IPS-20b (cell line): Measurements from ENCODE around the gene AGMAT.

ENCODE experiments used
- H3K27ac ChIP-seq: one replicate; pipeline ENCODE4 v1.5.1; 2013; ENCODE audit warnings: low read length
- H3K27me3 ChIP-seq: 2 replicates; pipeline ENCODE4 v1.6.1; 2013; ENCODE audit warnings: mild to moderate bottlenecking, low read length, inconsistent platforms; ENCODE audit not compliant: insufficient read depth
- H3K36me3 ChIP-seq: 2 replicates; pipeline ENCODE4 v1.6.1; 2013; ENCODE audit warnings: low read depth, mild to moderate bottlenecking, inconsistent platforms, low read length, moderate library complexity; ENCODE audit not compliant: insufficient read depth
- H3K4me1 ChIP-seq: 2 replicates; pipeline ENCODE4 v1.6.1; 2013; ENCODE audit warnings: mild to moderate bottlenecking, control low read depth, inconsistent platforms, low read length, moderate library complexity; ENCODE audit not compliant: insufficient read depth
- H3K4me3 ChIP-seq: 2 replicates; pipeline ENCODE4 v1.5.1; 2013; ENCODE audit warnings: mild to moderate bottlenecking, low read length, inconsistent platforms
- H3K9ac ChIP-seq: 2 replicates; pipeline ENCODE4 v1.6.1; 2013; ENCODE audit warnings: low read depth, mild to moderate bottlenecking, inconsistent platforms, low read length, moderate library complexity
- H3K9me3 ChIP-seq: 2 replicates; pipeline ENCODE4 v1.6.1; 2013; ENCODE audit warnings: mild to moderate bottlenecking, low read depth, low read length, inconsistent platforms; ENCODE audit not compliant: insufficient read depth

AGMAT gene, protein sequence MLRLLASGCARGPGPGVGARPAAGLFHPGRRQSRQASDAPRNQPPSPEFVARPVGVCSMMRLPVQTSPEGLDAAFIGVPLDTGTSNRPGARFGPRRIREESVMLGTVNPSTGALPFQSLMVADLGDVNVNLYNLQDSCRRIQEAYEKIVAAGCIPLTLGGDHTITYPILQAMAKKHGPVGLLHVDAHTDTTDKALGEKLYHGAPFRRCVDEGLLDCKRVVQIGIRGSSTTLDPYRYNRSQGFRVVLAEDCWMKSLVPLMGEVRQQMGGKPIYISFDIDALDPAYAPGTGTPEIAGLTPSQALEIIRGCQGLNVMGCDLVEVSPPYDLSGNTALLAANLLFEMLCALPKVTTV

DNA sequence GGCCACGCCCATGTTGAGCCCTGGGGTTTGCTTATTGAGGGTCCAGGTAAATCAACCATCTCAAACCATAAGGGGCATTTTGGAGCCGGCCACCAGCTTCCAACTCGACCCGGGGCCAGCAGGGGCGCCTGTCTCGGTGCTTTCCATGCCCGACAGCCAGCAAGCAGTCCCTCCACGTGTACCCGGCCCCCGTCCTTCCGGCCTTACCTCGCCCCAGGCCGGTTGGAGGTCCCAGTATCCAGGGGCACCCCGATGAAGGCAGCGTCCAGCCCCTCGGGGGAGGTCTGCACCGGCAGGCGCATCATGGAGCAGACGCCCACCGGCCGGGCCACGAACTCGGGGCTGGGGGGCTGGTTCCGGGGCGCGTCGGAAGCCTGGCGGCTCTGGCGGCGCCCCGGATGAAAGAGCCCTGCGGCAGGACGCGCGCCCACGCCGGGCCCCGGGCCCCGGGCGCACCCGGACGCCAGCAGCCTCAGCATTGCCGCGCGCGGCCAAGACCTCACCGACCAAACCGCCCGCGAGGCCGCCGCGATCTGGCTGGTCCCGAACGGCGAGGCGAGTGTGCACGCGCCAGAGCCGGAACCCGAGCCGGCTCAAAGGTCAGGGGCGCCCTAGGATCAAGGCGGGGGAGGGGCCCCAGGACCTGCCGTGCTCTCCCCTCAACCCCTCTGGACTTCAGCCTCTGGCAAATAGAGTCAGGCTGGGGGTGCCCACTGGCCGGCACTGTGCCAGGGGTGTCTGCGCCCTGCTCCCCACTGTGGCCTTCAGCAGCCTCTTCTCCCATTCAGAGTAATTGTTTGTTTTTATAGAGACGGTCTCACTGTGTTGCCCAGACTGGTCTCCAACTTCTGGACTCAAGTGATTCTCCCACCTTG lies at the start of gene AGMAT:
Gene AGMAT, minus strand, starts transcription at position 563 of the 875 bp plus-strand sequence. Its CDS starts 84 bp downstream, at position 479.
- no peaks in the 10 kb centered on the region for H3K36me3 ChIP-seq
- H3K9me3 ChIP-seq: no peaks in the 10 kb centered on the region
- H3K9ac ChIP-seq: peak within 1 kb of the TSS; percentile 79; the same call in 1 of the 2 replicates
- no peak within 1 kb of the TSS for H3K27ac ChIP-seq
- peak within 1 kb of the TSS; percentile 72 for H3K4me3 ChIP-seq
- H3K27me3 ChIP-seq: no peaks in the 10 kb centered on the region
- no peaks in the 10 kb centered on the region for H3K4me1 ChIP-seq

DNA sequence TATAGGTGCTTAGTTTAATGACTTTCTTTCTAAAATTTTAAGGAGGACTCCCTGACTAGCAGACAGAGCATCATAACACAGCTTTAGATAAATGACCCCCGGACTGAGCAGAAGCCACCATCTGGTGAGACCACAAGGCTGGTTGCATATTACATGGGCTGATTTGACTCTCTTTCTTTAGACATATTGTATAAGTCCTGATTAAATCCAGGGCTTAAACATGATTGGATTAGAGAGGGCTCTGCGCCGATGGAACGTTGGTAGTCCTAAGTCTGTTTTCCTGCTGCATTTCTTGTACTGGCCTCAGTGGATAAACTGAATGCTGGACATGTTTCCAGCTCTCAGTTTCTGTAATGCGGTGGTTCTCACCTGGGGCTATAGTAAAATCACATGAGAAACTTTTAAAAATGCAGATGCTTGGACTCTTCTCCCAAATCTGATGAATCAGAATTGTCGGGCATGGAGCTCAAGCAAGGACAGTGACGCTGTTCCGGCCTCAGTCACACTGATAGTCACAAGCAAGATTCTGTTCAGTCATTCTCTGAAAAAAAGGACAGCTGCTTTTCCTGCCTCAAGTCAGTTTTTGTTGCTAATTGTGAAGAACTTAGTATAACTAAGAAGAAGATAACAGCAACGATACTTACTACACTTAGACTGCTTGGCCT lies 49.0 kb upstream of the AGMAT start:
- Histone ChIP-seq H3K9me3 (no peaks in the 10 kb centered on the region), H3K9ac (no peak overlapping the region), H3K4me3 (no peak overlapping the region), H3K27ac (no peak overlapping the region), H3K4me1 (no peaks in the 10 kb centered on the region), H3K36me3 (peaks cover 93% of the 10 kb centered on the region), H3K27me3 (no peaks in the 10 kb centered on the region)

DNA sequence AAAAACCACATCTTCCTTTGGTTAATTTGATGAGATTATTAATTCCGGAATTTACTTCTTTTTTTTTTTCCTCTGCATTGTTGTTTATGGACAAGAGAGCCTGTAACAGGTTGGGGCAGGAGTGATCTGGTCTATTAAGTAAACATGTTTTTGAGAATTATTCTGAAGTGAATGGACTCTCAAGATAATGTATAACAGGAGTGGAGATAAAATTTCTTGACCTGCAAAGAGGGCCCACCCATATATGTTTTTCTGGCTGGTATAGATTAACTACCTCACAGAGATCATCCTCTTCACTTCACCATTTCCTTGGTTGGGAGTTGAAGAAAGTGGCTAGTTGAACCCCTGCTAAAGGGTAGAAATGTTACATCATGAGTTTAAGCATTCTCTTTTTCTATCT lies 43.2 kb upstream of the AGMAT start:
- Histone ChIP-seq H3K27ac (no peak overlapping the region), H3K36me3 (peaks cover 63% of the 10 kb centered on the region), H3K9ac (no peak overlapping the region)

DNA sequence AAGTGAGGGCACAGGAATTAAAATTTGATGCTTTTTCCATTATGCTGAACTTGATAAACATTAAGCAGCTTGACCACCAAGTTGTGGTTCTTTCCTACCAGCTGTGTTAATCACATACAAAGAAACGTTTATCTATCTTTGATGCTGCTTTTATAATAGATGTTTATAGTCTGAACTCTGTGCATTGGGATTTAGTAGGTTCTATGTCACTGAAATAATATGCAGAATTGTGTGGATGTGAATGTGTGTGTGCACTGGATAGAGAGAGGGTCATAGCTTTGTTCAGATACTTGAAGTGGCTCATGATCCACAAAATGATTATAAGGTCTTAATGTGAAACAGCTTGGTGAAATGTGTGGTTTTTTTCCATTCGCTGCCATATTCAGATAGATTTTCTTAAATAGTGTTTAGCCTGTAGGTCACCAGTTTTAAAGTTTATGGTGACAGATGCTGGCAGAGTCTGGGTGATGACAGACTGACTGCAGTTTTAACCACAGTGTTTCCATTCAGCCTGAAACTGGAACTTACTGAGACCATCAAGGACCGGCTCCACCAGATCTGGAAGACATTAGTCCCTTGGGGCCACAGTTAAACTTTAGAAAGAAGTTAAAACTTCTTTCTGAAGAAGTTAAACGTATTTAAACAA lies 42.6 kb upstream of the AGMAT start:
- Histone ChIP-seq H3K36me3 (peaks cover 59% of the 10 kb centered on the region), H3K4me3 (no peak overlapping the region), H3K27ac (no peak overlapping the region), H3K9ac (no peak overlapping the region), H3K9me3 (no peaks in the 10 kb centered on the region), H3K27me3 (no peaks in the 10 kb centered on the region), H3K4me1 (no peaks in the 10 kb centered on the region)

More for the DNA sequence above, 43.2 kb upstream of the AGMAT start:
- Histone ChIP-seq H3K4me1 (no peaks in the 10 kb centered on the region), H3K27me3 (no peaks in the 10 kb centered on the region), H3K4me3 (no peak overlapping the region), H3K9me3 (no peaks in the 10 kb centered on the region)

DNA sequence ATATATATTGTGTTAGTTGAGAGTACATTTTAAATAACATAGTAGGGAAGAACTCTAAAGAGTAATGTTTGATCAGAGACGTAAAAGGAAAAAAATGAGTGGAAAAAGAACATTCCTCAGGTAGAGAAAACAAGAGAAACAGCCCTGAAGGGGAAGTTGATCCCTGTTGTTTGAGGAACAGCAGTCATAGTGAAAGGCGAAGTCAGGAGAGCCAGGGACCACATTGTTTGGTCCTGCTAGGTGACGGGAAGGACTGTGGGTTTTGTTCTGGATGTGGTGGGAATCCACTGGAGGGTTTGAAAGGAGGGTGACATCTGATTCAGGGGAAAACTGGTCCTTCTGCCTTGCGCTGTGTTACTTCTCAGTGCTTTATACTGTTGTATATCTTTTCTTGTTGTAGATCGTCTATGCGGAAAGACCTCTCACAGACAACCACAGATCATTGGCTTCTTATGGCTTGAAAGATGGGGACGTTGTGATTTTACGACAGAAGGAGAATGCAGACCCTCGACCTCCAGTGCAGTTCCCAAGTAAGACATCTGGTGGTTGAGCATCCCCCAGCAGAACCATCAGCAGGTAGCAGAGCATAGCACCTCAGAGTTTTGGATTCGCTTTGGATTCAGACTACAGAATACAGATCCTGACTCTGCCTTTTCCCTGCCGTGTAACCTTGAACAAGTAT lies 41.6 kb upstream of the AGMAT start:
- Histone ChIP-seq H3K27me3 (no peaks in the 10 kb centered on the region), H3K36me3 (peaks cover 48% of the 10 kb centered on the region), H3K4me1 (no peaks in the 10 kb centered on the region), H3K9me3 (no peaks in the 10 kb centered on the region), H3K4me3 (no peak overlapping the region), H3K27ac (no peak overlapping the region), H3K9ac (no peak overlapping the region)

DNA sequence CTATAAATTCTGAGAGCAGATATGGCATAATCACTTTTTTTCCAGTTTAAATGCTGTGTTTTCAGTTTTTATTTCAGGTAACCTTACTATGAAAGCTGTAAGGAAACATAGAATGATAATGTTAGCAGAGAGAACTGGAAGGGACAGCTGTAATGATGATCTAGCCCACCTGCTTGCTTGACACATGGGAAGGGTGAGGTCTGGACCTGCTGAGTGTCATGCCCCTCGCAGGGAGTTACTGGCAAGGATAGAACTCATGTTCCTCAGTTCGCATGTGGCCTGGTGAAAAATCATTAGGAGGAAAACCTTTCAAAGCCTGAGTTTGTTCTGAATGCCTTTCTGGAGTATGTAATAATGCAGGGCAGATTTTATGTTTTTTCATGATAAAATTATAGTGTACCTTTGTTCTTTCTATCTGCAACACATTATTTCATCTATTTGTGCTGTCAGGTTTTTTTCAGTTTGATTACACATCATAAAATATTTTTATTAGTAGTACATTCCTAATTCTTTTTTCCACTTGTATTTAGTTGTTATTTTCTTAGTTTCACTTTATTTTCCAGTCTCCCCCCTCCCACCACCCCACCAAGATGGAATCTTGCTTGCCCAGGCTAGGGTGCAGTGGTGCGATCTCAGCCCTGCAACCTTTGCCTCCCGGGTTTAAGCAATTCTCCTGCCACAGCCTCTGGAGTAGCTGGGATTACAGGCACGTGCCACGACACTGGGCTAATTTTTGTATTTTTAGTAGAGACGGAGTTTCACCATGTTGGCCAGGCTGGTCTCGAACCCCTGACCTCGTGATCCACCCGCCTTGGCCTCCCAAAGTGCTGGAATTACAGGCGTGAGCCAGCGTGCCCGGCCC lies 40.4 kb upstream of the AGMAT start:
- no peaks in the 10 kb centered on the region; the same call in 1 of the 2 replicates for H3K4me1 ChIP-seq
- no peak overlapping the region for H3K4me3 ChIP-seq
- H3K27ac ChIP-seq: no peak overlapping the region
- no peaks in the 10 kb centered on the region for H3K27me3 ChIP-seq
- H3K9me3 ChIP-seq: no peaks in the 10 kb centered on the region
- H3K9ac ChIP-seq: no peak overlapping the region
- H3K36me3 ChIP-seq: peaks cover 38% of the 10 kb centered on the region

DNA sequence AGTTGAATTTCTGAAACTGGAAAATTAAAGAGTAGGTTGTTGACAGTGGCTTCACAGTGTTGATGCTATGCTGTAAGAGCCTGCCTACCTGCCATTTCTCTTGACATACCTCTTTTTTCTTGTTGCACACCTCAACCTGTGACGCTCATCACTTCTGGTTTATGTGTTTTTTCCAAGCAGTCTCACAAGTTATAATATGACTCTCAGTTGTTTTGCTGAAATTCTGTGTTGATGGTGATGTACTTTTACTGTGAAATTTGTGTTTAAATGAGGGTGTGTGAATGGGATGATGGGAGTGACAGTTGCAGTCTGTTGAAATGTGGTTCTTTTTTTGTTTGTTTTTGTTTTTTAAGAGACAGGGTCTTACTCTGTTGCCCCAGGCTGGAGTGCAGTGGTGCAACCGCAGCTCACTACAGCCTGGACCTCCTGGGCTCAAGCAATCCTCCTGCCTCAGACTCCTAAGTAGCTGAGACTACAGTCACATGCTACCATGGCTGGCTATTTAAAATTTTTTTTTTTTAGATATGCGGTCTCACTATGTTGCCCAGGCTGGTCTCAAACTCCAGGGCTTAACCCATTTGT lies 39.4 kb upstream of the AGMAT start:
- H3K27me3 ChIP-seq: no peaks in the 10 kb centered on the region
- H3K36me3 ChIP-seq: peaks cover 38% of the 10 kb centered on the region
- no peak overlapping the region for H3K27ac ChIP-seq
- no peaks in the 10 kb centered on the region for H3K9me3 ChIP-seq
- H3K4me1 ChIP-seq: peaks cover 3% of the 10 kb centered on the region; the same call in 1 of the 2 replicates
- no peak overlapping the region for H3K4me3 ChIP-seq
- no peak overlapping the region for H3K9ac ChIP-seq

DNA sequence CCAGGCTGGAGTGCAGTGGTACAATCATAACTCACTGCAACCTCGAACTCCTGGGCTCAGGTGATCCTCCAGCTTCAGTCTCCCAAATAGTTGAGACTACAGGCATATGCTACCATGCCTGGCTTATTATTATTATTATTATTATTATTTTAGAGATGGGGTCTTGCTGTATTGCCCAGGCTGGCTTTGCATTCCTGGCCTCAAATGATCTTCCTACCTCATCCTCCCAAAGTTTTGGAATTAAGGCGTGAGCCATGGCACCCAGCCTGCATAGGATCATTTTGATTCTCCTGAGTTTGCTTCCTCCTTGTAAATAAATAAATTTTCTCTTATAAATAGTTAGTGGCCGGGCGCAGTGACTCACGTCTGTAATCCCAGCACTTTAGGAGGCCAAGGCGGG lies 38.6 kb upstream of the AGMAT start:
- Histone ChIP-seq H3K27me3 (no peaks in the 10 kb centered on the region), H3K4me1 (peaks cover 6% of the 10 kb centered on the region), H3K9ac (no peak overlapping the region), H3K4me3 (no peak overlapping the region), H3K27ac (no peak overlapping the region), H3K36me3 (peaks cover 30% of the 10 kb centered on the region), H3K9me3 (no peaks in the 10 kb centered on the region)

DNA sequence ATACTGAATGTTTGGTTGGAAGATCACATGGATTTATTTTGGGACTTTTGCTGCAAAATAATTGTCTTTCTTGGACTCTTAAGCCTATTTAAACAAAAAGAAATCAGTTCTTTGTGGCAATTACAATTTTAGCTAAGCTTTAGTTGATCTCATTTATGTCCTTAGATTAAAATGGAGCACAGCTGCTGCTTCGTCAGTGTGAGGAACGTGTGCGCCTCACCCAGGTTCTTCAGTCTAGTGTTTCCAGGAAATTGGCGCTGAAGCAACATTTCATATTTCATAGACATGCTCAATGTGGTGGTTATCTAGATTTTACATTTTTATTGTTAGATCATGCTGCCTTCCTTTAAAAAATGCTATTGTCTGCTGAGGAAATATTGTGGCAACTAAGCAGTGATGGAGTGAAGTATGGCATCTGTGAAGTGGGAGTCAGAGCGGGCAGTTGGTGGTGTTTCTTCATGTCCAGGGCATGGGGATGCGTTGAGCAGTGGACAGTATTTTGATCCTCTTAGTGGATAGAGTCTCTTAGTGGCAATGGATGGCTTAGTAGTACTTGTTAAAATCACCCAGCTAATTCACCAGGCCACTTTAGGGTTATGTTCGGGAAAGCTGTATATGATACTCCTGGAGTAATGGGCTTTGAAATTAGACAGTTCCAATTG lies 38.0 kb upstream of the AGMAT start:
- H3K4me3 ChIP-seq: no peak overlapping the region
- H3K27ac ChIP-seq: no peak overlapping the region
- H3K27me3 ChIP-seq: no peaks in the 10 kb centered on the region
- H3K9me3 ChIP-seq: no peaks in the 10 kb centered on the region
- H3K36me3 ChIP-seq: peaks cover 24% of the 10 kb centered on the region
- H3K4me1 ChIP-seq: peaks cover 7% of the 10 kb centered on the region
- H3K9ac ChIP-seq: no peak overlapping the region

DNA sequence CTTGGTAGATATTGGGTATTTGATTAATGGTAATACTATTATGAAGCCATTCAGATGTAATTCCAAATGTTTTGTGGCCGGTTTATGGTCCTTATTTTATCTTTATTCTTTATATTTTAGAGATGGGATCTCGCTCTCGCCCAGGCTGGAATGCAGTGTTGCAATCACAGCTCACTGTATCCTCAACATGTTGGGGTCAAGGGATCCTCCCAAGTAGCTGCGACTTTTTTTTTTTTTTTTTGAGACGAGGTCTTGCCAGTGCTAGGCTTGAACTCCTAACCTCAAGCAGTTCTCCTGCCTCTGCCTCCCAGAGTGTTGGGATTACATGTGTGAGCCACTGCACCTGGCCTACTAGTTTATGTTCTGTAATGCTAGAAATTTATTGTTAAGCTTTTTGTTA lies 37.1 kb upstream of the AGMAT start:
- no peak overlapping the region for H3K4me3 ChIP-seq
- H3K27me3 ChIP-seq: no peaks in the 10 kb centered on the region
- H3K4me1 ChIP-seq: peaks cover 7% of the 10 kb centered on the region
- no peaks in the 10 kb centered on the region for H3K9me3 ChIP-seq
- peaks cover 15% of the 10 kb centered on the region for H3K36me3 ChIP-seq
- H3K27ac ChIP-seq: no peak overlapping the region
- H3K9ac ChIP-seq: no peak overlapping the region
